Fibroblast of pulmonary artery (primary cell): ENCODE data around the gene OBSL1.

Source experiments
- DNase-seq: peaks from one replicate; pipeline ENCODE4 v3.0.0-alpha.2; 2010; ENCODE audit warnings: low read depth
- H3K4me3 ChIP-seq: replicated peaks from 2 replicates; pipeline ENCODE4 v1.5.1; 2011; ENCODE audit warnings: low read depth, mild to moderate bottlenecking, control low read depth, low read length, moderate library complexity
- CTCF ChIP-seq: IDR thresholded peaks from 2 replicates; pipeline ENCODE4 v1.5.1; 2011; ENCODE audit warnings: mild to moderate bottlenecking, control low read depth, low read length, inconsistent platforms; ENCODE audit errors: missing control alignments

Gene OBSL1

GRCh38 chr2:219532378-219532649 is 39.0 kb downstream of the OBSL1 start:
- no peak for DNase-seq
- H3K4me3 ChIP-seq: no peak overlapping the region
- no peak for TF ChIP-seq CTCF

GRCh38 chr2:219531639-219532377 is 39.5 kb downstream of the OBSL1 start:
- no peak for TF ChIP-seq CTCF
- no peak for DNase-seq
- no peak overlapping the region for H3K4me3 ChIP-seq

DNA sequence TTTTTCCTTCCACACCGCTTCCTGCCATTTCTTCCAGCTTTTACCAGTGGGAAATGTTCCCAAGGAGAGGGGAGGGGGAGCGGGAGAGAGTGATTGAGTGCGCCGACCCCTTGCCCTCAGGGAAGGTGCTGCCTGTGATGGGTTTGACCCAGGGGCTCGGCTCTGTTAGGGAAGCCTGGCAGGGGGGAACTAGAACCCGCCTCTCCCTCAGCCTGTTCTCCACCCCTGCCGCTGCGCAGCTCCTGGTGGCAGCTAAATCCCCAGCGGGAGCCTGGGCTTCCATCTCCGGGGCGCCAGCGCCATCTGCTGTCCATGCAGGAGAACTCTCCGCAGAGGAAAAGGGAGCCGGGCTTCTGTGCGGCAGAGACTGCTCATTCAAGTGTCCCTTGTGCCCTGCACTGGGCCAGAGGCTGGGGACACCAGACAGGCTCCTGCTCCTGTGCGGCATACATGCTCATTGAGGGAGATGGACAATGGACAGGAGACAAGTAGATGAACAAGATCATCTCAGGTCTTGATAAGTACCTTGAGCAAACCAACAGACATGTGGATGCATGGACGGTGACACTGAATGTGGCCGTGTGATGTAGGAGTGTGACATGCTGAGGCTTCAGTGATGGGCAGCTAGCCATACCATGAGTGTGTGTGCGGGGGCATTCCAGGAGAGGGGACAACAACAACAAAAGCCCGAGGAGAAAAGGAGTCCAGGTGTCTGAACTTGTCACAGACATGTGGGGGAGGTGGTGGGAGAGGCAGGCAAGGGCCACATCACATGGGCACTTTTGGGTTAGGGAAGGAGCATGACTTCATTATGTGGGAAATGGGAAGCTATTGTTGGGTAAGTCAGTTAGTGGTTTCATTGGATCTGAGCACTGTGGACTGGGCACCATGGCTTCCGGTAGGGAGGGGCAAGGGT is 41.0 kb downstream of the OBSL1 start:
- peak; percentile 85 for DNase-seq
- peak overlapping the region; percentile 19 for H3K4me3 ChIP-seq
- TF ChIP-seq CTCF: peak; percentile 91

DNA sequence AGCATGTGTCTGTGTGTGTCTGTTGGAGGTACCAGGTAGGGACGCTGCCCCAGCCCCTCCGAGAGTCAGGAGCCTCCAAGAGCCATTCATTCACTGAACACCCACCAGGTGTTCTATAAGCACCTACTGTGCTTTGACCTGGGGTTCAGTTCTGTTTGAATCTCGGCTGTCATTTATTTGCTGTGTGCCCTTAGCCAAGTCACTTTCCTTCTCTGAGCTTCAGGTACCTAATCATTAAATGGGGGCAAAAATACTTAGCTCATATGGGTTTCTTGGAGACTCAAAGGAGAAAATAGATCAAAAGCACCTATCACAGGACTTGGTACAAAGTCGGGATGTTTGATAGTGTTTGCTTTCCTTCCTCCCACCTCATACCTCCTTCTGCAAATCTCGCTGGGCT is 43.9 kb downstream of the OBSL1 start:
- no peak for DNase-seq
- H3K4me3 ChIP-seq: no peak overlapping the region
- no peak for TF ChIP-seq CTCF

- no peak for TF ChIP-seq CTCF
- no peak for DNase-seq
- no peak overlapping the region for H3K4me3 ChIP-seq
These were observed 44.3 kb downstream of the OBSL1 start for GRCh38 chr2:219527076-219527394.

DNA sequence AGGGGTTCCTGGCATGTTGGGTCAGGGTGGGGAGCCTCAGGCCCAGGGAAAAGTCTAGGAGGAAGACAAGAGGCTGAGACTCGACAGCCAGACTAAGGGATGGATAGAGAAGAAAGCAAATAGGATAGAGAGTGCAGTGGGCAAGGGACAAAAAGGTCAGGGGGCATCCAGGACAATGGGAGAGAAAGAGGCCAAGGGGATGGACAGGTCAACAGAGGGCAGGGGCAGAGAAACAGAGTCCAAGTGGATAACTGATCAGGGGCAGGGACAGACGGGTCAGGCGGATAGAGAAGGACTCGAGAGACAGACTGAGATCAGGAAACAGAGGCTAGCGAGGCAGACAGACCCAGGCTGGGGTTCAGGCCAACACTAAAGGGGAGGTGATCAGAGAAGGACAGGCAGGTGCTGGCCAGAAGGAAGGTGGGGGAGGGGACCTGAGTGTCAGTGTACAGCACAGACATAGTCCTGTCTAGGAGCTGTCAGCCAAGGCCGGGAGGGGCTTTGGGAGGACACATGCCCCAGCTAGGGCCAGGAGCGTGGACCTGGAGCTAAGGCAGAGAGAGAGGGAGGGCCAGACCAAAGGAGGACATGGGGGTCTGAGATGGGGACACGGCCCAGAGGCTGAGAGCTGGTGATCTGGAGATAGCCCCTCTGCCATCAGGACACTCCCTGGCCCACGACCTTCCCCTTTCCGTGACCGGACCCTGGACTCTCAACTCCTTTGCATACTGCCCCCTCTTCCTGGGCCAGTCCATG is 44.8 kb downstream of the OBSL1 start:
- DNase-seq: no peak
- TF ChIP-seq CTCF: no peak
- no peak overlapping the region for H3K4me3 ChIP-seq
